Stimulated activated memory B cell treated with anti-CD40 and anti-IgM and Interleukin-4, amounts not matched to agents 10 μg/mL and 1 μg/mL and 100 μg/mL, for 72 hours (primary cell): ENCODE results near the gene PTP4A2.
A peak's percentile ranks its signal among the peaks of the same experiment; 100 is the strongest.

Source experiments
- ATAC-seq: fragments of 150-1000 bp; cut with Tn5 transposase; 2 replicates; pipeline ENCODE4 v1.10.0; 2021
- H3K27ac Mint-ChIP-seq: one replicate; pipeline ENCODE4 v1.8.0; 2022; ENCODE audit warnings: mild to moderate bottlenecking, mixed read lengths
- H3K27me3 Mint-ChIP-seq: one replicate; pipeline ENCODE4 v1.8.0; 2022; ENCODE audit warnings: mixed read lengths
- H3K36me3 Mint-ChIP-seq: one replicate; pipeline ENCODE4 v1.8.0; 2022; ENCODE audit warnings: mixed read lengths
- H3K4me1 Mint-ChIP-seq: one replicate; pipeline ENCODE4 v1.8.0; 2022; ENCODE audit warnings: mixed read lengths
- H3K4me3 Mint-ChIP-seq: one replicate; pipeline ENCODE4 v1.8.0; 2022; ENCODE audit warnings: mild to moderate bottlenecking, moderate library complexity, mixed read lengths
- H3K9me3 Mint-ChIP-seq: one replicate; pipeline ENCODE4 v1.8.0; 2022; ENCODE audit warnings: mixed read lengths

The PTP4A2 gene

GRCh38 chr1:31871703-31872102 is 66.5 kb downstream of the PTP4A2 start:
- Mint-ChIP-seq H3K9me3 (peaks cover 5% of the 10 kb centered on the region), H3K4me3 (no peak overlapping the region), H3K27me3 (no peaks in the 10 kb centered on the region), H3K4me1 (peaks cover 29% of the 10 kb centered on the region), H3K27ac (peak overlapping the region; percentile 42), H3K36me3 (peaks cover 6% of the 10 kb centered on the region)
- ATAC-seq = no peak

- H3K9me3 Mint-ChIP-seq = peaks cover 5% of the 10 kb centered on the region
- peak overlapping the region; percentile 11 for H3K27ac Mint-ChIP-seq
- H3K4me1 Mint-ChIP-seq = peaks cover 28% of the 10 kb centered on the region
- no peaks in the 10 kb centered on the region for H3K27me3 Mint-ChIP-seq
- H3K4me3 Mint-ChIP-seq = no peak overlapping the region
- no peak for ATAC-seq
- H3K36me3 Mint-ChIP-seq = peaks cover 6% of the 10 kb centered on the region
These were observed 68.0 kb downstream of the PTP4A2 start for GRCh38 chr1:31870086-31870736.

GRCh38 chr1:31869449-31869848 is 68.7 kb downstream of the PTP4A2 start:
- no peak for ATAC-seq
- Mint-ChIP-seq H3K36me3 (peaks cover 6% of the 10 kb centered on the region), H3K27me3 (no peaks in the 10 kb centered on the region), H3K4me1 (peaks cover 28% of the 10 kb centered on the region), H3K9me3 (peaks cover 5% of the 10 kb centered on the region), H3K27ac (no peak overlapping the region), H3K4me3 (no peak overlapping the region)

- Mint-ChIP-seq H3K9me3 (peaks cover 5% of the 10 kb centered on the region), H3K4me3 (no peak overlapping the region), H3K27me3 (no peaks in the 10 kb centered on the region), H3K27ac (no peak overlapping the region), H3K36me3 (peaks cover 6% of the 10 kb centered on the region), H3K4me1 (peaks cover 32% of the 10 kb centered on the region)
- ATAC-seq = no peak
These were observed 69.3 kb downstream of the PTP4A2 start for GRCh38 chr1:31868862-31869261.

GRCh38 chr1:31867546-31867945 is 70.6 kb downstream of the PTP4A2 start:
- no peak overlapping the region for H3K4me3 Mint-ChIP-seq
- H3K36me3 Mint-ChIP-seq = no peaks in the 10 kb centered on the region
- ATAC-seq = no peak
- H3K9me3 Mint-ChIP-seq = no peaks in the 10 kb centered on the region
- peak overlapping the region; percentile 2 for H3K27ac Mint-ChIP-seq
- peaks cover 25% of the 10 kb centered on the region for H3K4me1 Mint-ChIP-seq
- no peaks in the 10 kb centered on the region for H3K27me3 Mint-ChIP-seq

- H3K4me3 Mint-ChIP-seq = no peak overlapping the region
- peaks cover 25% of the 10 kb centered on the region for H3K4me1 Mint-ChIP-seq
- no peaks in the 10 kb centered on the region for H3K9me3 Mint-ChIP-seq
- no peaks in the 10 kb centered on the region for H3K27me3 Mint-ChIP-seq
- no peak overlapping the region for H3K27ac Mint-ChIP-seq
- peak; percentile 85 for ATAC-seq
- no peaks in the 10 kb centered on the region for H3K36me3 Mint-ChIP-seq
These were observed 71.6 kb downstream of the PTP4A2 start for GRCh38 chr1:31866450-31867032.

GRCh38 chr1:31865728-31866449 is 72.3 kb downstream of the PTP4A2 start:
- Mint-ChIP-seq H3K27ac (no peak overlapping the region), H3K4me3 (no peak overlapping the region), H3K27me3 (no peaks in the 10 kb centered on the region), H3K4me1 (peaks cover 25% of the 10 kb centered on the region), H3K36me3 (no peaks in the 10 kb centered on the region), H3K9me3 (no peaks in the 10 kb centered on the region)
- no peak for ATAC-seq

GRCh38 chr1:31862071-31862470 is 76.1 kb downstream of the PTP4A2 start:
- Mint-ChIP-seq H3K27me3 (no peaks in the 10 kb centered on the region), H3K4me3 (no peak overlapping the region), H3K36me3 (no peaks in the 10 kb centered on the region), H3K27ac (no peak overlapping the region), H3K4me1 (peaks cover 14% of the 10 kb centered on the region), H3K9me3 (no peaks in the 10 kb centered on the region)
- ATAC-seq = no peak

- Mint-ChIP-seq H3K4me1 (peaks cover 7% of the 10 kb centered on the region), H3K9me3 (no peaks in the 10 kb centered on the region), H3K4me3 (no peak overlapping the region), H3K27me3 (no peaks in the 10 kb centered on the region), H3K27ac (no peak overlapping the region), H3K36me3 (no peaks in the 10 kb centered on the region)
- ATAC-seq = peak; percentile 74
These were observed 76.8 kb downstream of the PTP4A2 start for GRCh38 chr1:31861346-31861745.

GRCh38 chr1:31860581-31860980 is 77.6 kb downstream of the PTP4A2 start:
- no peaks in the 10 kb centered on the region for H3K27me3 Mint-ChIP-seq
- H3K4me1 Mint-ChIP-seq = peaks cover 4% of the 10 kb centered on the region
- H3K27ac Mint-ChIP-seq = no peak overlapping the region
- H3K9me3 Mint-ChIP-seq = no peaks in the 10 kb centered on the region
- H3K36me3 Mint-ChIP-seq = no peaks in the 10 kb centered on the region
- no peak for ATAC-seq
- no peak overlapping the region for H3K4me3 Mint-ChIP-seq

GRCh38 chr1:31859719-31860118 is 78.4 kb downstream of the PTP4A2 start:
- Mint-ChIP-seq H3K36me3 (no peaks in the 10 kb centered on the region), H3K27me3 (no peaks in the 10 kb centered on the region), H3K4me3 (no peak overlapping the region), H3K27ac (no peak overlapping the region), H3K9me3 (no peaks in the 10 kb centered on the region), H3K4me1 (peaks cover 4% of the 10 kb centered on the region)
- ATAC-seq = no peak

- Mint-ChIP-seq H3K36me3 (no peaks in the 10 kb centered on the region), H3K27me3 (no peaks in the 10 kb centered on the region), H3K27ac (no peak overlapping the region), H3K4me3 (no peak overlapping the region), H3K9me3 (no peaks in the 10 kb centered on the region), H3K4me1 (peaks cover 2% of the 10 kb centered on the region)
- no peak for ATAC-seq
These were observed 79.1 kb downstream of the PTP4A2 start for GRCh38 chr1:31859044-31859443.

- Mint-ChIP-seq H3K27ac (no peak overlapping the region), H3K36me3 (no peaks in the 10 kb centered on the region), H3K9me3 (no peaks in the 10 kb centered on the region), H3K4me3 (no peak overlapping the region), H3K4me1 (no peaks in the 10 kb centered on the region), H3K27me3 (no peaks in the 10 kb centered on the region)
- no peak for ATAC-seq
These were observed 80.3 kb downstream of the PTP4A2 start for GRCh38 chr1:31857863-31858262.
